IMR-90 (cell line): ENCODE measurements around the gene SS18L1. TPM values are rescaled to one million over a fixed set of nuclear protein-coding genes. Genes with fewer than 3 reads are reported as not detected.

Source experiments
- ATAC-seq: fragments of 200-7000 bp; cut with Tn5 transposase; 2 replicates; pipeline ENCODE4 v1.9.1; 2020; ENCODE audit warnings: low read depth, mild to moderate bottlenecking, moderate library complexity
- BruUV-seq: library from RNA; stranded (reverse); fragments of 400-500 nt; replicated peaks from 2 replicates; lab custom pipeline; 2021; lab: Mats Ljungman, UMichigan
- CTCF ChIA-PET: fragments of 300-600 bp; formaldehyde crosslinking; extraction: SDS; loops from one replicate; lab custom pipeline; 2021; ENCODE audit warnings: antibody characterized with exemption; lab: Yijun Ruan, JAX
- POLR2A ChIA-PET: fragments of 300-600 bp; sonication (Branson Sonifier 250); formaldehyde crosslinking; loops from one replicate; lab custom pipeline; 2022; ENCODE audit warnings: antibody characterized with exemption; ENCODE audit not compliant: unreplicated experiment; lab: Charles Lee
- DNase-seq: peaks from one replicate; pipeline ENCODE4 v3.0.0; 2013
- H2AFZ ChIP-seq: replicated peaks from 2 replicates; pipeline ENCODE3; 2013; ENCODE audit warnings: low read length, mild to moderate bottlenecking; ENCODE audit not compliant: poor library complexity
- H2AK5ac ChIP-seq: 2 replicates; pipeline ENCODE4 v1.6.1; 2013; ENCODE audit warnings: low read depth, low read length, inconsistent platforms
- H2AK9ac ChIP-seq: replicated peaks from 2 replicates; pipeline ENCODE3; 2013; ENCODE audit warnings: mild to moderate bottlenecking, low read depth, low read length, moderate library complexity; ENCODE audit not compliant: poor library complexity
- H2BK120ac ChIP-seq: 2 replicates; pipeline ENCODE4 v1.6.1; 2013; ENCODE audit warnings: low read depth, low read length, inconsistent platforms
- H2BK15ac ChIP-seq: 3 replicates; pipeline ENCODE4 v1.6.1; 2013; ENCODE audit warnings: low read depth, low read length, inconsistent platforms
- H2BK20ac ChIP-seq: 2 replicates; pipeline ENCODE4 v1.6.1; 2013; ENCODE audit warnings: low read depth, mild to moderate bottlenecking, inconsistent platforms, low read length, moderate library complexity
- H2BK5ac ChIP-seq: 2 replicates; pipeline ENCODE4 v1.6.1; 2013; ENCODE audit warnings: mild to moderate bottlenecking, low read depth, low read length, inconsistent platforms; ENCODE audit not compliant: poor library complexity, severe bottlenecking
- H3K14ac ChIP-seq: replicated peaks from 2 replicates; pipeline ENCODE4 v1.6.1; 2013; ENCODE audit warnings: low read depth, low read length, inconsistent platforms
- H3K18ac ChIP-seq: 2 replicates; pipeline ENCODE4 v1.6.1; 2013; ENCODE audit warnings: low read depth, low read length, control low read depth
- H3K23ac ChIP-seq: 2 replicates; pipeline ENCODE4 v1.6.1; 2013; ENCODE audit warnings: low read depth, low read length, inconsistent platforms
- H3K27ac ChIP-seq: 2 replicates; pipeline ENCODE4 v1.5.1; 2013; ENCODE audit warnings: mild to moderate bottlenecking, control low read depth, low read length; ENCODE audit not compliant: insufficient read depth
- H3K27me3 ChIP-seq: 2 replicates; pipeline ENCODE4 v1.6.1; 2013; ENCODE audit warnings: low read length; ENCODE audit not compliant: control insufficient read depth, insufficient read depth
- H3K36me3 ChIP-seq: 2 replicates; pipeline ENCODE4 v1.6.1; 2013; ENCODE audit warnings: low read length, mixed read lengths; ENCODE audit not compliant: control insufficient read depth, insufficient read depth
- H3K4ac ChIP-seq: 2 replicates; pipeline ENCODE4 v1.6.1; 2013; ENCODE audit warnings: low read depth, low read length, inconsistent platforms
- H3K4me1 ChIP-seq: 2 replicates; pipeline ENCODE4 v1.6.1; 2013; ENCODE audit warnings: low read length, mixed read lengths; ENCODE audit not compliant: control insufficient read depth, insufficient read depth
- H3K4me2 ChIP-seq: 2 replicates; pipeline ENCODE4 v1.6.1; 2013; ENCODE audit warnings: low read depth, mild to moderate bottlenecking, control low read depth, low read length, moderate library complexity
- H3K4me3 ChIP-seq: 2 replicates; pipeline ENCODE4 v1.5.1; 2013; ENCODE audit warnings: low read depth, mild to moderate bottlenecking, control low read depth, low read length, moderate library complexity; ENCODE audit not compliant: insufficient read depth
- H3K56ac ChIP-seq: 2 replicates; pipeline ENCODE4 v1.6.1; 2013; ENCODE audit warnings: low read length, inconsistent platforms; ENCODE audit not compliant: insufficient read depth; ENCODE audit errors: extremely low read depth
- H3K79me1 ChIP-seq, 2 experiments: 2 replicates each; pipeline ENCODE4 v1.6.1; 2013; ENCODE audit warnings: low read length in 2 of 2, inconsistent platforms in 1 of 2, low read depth in 1 of 2
- H3K9ac ChIP-seq: 2 replicates; pipeline ENCODE4 v1.6.1; 2013; ENCODE audit warnings: low read depth, low read length, control low read depth
- H3K9me1 ChIP-seq: 2 replicates; pipeline ENCODE4 v1.6.1; 2013; ENCODE audit warnings: low read length, inconsistent platforms; ENCODE audit not compliant: insufficient read depth
- H3K9me3 ChIP-seq: 2 replicates; pipeline ENCODE4 v1.6.1; 2013; ENCODE audit warnings: low read length; ENCODE audit not compliant: control insufficient read depth, insufficient read depth
- H4K20me1 ChIP-seq: 2 replicates; pipeline ENCODE4 v1.6.1; 2013; ENCODE audit warnings: low read length, inconsistent platforms; ENCODE audit not compliant: insufficient read depth
- H4K5ac ChIP-seq: 2 replicates; pipeline ENCODE4 v1.6.1; 2013; ENCODE audit warnings: mild to moderate bottlenecking, low read depth, low read length, control low read depth
- H4K8ac ChIP-seq, 2 experiments: 2 replicates each; pipeline ENCODE4 v1.6.1; 2013; ENCODE audit warnings: low read depth in 2 of 2, low read length in 2 of 2, control low read depth in 1 of 2, inconsistent platforms in 1 of 2
- H4K91ac ChIP-seq: 2 replicates; pipeline ENCODE4 v1.6.1; 2013; ENCODE audit warnings: low read depth, low read length, inconsistent platforms; ENCODE audit not compliant: insufficient read depth
- BHLHE40 ChIP-seq: fragments of 150-350 bp; IDR thresholded peaks from 2 replicates; pipeline ENCODE4 v1.6.1; 2016; ENCODE audit warnings: mild to moderate bottlenecking, low read depth, low read length
- CEBPB ChIP-seq: IDR thresholded peaks from 2 replicates; pipeline ENCODE4 v1.6.1; 2012; ENCODE audit warnings: low read depth, low read length, improper control_type of control experiment
- CHD1 ChIP-seq: IDR thresholded peaks from 2 replicates; pipeline ENCODE4 v1.6.1; 2012; ENCODE audit warnings: low read depth, low read length, improper control_type of control experiment
- ELK1 ChIP-seq: fragments of 150-350 bp; IDR thresholded peaks from 2 replicates; pipeline ENCODE4 v1.6.1; 2016; ENCODE audit warnings: low read depth, mild to moderate bottlenecking, low read length, moderate library complexity, borderline replicate concordance
- MAZ ChIP-seq: IDR thresholded peaks from 2 replicates; pipeline ENCODE4 v1.6.1; 2012; ENCODE audit warnings: low read depth, mild to moderate bottlenecking, low read length, improper control_type of control experiment, moderate library complexity, borderline replicate concordance
- NFE2L2 ChIP-seq: fragments of 150-350 bp; IDR thresholded peaks from 2 replicates; pipeline ENCODE4 v1.6.1; 2016; ENCODE audit warnings: low read depth, mild to moderate bottlenecking, low read length
- POLR2A ChIP-seq: IDR thresholded peaks from 2 replicates; pipeline ENCODE4 v1.6.1; 2012; ENCODE audit warnings: mild to moderate bottlenecking, low read depth, low read length
- RFX5 ChIP-seq: IDR thresholded peaks from 2 replicates; pipeline ENCODE4 v1.8.0; 2012; ENCODE audit warnings: low read depth, mild to moderate bottlenecking, low read length, moderate library complexity
- SMC3 ChIP-seq: fragments of 150-350 bp; IDR thresholded peaks from 2 replicates; pipeline ENCODE4 v1.6.1; 2016; ENCODE audit warnings: low read depth, mild to moderate bottlenecking, antibody characterized with exemption, low read length, moderate library complexity
- WGBS, 2 experiments: methylation state at CpG; one replicate each; pipeline versions ENCODE4 v1.1.5 to v1.1.7; 2013; ENCODE audit warnings: missing lambda C conversion rate in 2 of 2; ENCODE audit not compliant: insufficient read length in 1 of 2; ENCODE audit errors: extremely low coverage in 2 of 2; 5-methylcytosine and 5-hydroxymethylcytosine counted together
- dilution Hi-C: fragments of 300-500 bp; cut with HindIII; formaldehyde crosslinking; loops from one replicate; pipeline ENCODE4 v1.14.3; 2018; ENCODE audit warnings: low sequenced_read_pairs; ENCODE audit not compliant: unreplicated experiment
- in situ Hi-C: fragments of 300-500 bp; cut with MboI; formaldehyde crosslinking; loops from 3 replicates; pipeline ENCODE4 v1.14.3; 2019; ENCODE audit warnings: low sequenced_read_pairs, inconsistent platforms, mixed read lengths
- intact Hi-C: fragments of 100-400 bp; cut with micrococcal nuclease; formaldehyde crosslinking; loops from 2 replicates; pipeline ENCODE4 v1.10.0; 2022
- polyA plus RNA-seq, 3 experiments: library from polyadenylated mRNA; depleted of rRNA; stranded (reverse); fragments of >200 nt; gene quantifications; 2 replicates each; pipeline ENCODE4 v1.2.3, GENCODE V29; 2012; ENCODE audit warnings: low replicate concordance in 1 of 3
- total RNA-seq: library from RNA; depleted of rRNA; stranded (reverse); fragments of >200 nt; gene quantifications from 2 replicates; pipeline ENCODE4 v1.2.3, GENCODE V29; 2012

Gene SS18L1
- total and polyA plus RNA-seq, 2 of the 4 experiments (the other 2 are of a cell fraction), result 8.1 to 12.2 TPM

DNA sequence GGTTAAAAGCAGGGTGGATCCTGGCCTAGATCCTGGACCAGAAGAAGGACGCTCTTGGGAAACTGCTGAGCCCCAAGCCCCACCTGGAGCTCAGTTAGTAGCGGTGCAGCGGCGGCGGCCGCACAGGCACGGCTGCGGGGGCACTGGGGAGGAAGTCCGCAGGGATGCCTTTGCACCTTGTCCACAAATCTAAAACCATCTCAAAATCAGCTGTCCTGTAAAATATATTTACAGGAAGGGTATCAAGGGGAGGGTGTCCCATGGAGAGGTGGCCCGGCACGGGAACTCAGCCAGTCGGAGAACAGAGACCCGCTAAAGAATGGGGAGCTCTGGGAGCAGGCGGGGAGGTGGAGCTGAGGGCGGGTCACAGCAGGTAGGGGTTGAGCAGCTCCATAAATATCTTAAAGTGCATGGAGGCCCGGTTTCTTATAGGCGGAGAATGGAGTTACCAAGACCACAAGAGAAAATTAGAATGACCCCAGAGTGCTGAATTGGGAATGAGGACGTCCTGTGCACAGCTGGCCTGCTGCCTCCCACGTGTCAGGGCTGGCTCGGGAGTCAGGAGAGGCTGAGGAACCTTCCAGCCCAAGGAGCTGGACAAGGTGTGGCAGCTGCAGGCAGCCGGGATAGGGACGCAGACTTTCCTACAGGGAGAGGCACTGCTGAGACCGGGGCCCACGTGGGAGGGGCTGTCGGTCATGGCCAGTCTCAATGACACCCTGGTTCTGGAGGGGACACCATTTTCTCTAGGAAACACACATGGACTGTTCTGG is 47.3 kb downstream of the SS18L1 start:
- Histone ChIP-seq H3K4me2 (no peak overlapping the region), H3K56ac (no peak overlapping the region), H3K27me3 (no peaks in the 10 kb centered on the region), H3K4ac (no peak overlapping the region), H3K79me1 (peaks cover 15 to 63% of the 10 kb centered on the region in 2 experiments), H3K36me3 (peaks cover 21% of the 10 kb centered on the region), H2AK5ac (no peak overlapping the region), H3K4me3 (no peak overlapping the region), H2BK120ac (no peak overlapping the region), H4K20me1 (peaks cover 25% of the 10 kb centered on the region; the same call in 1 of the 2 replicates), H3K9me1 (peaks cover 2% of the 10 kb centered on the region; the same call in 1 of the 2 replicates), H2BK20ac (no peak overlapping the region), H3K27ac (no peak overlapping the region), H4K8ac (no peak overlapping the region), H3K23ac (no peak overlapping the region), H3K4me1 (peaks cover 3% of the 10 kb centered on the region), H2AFZ (no peak overlapping the region), H2AK9ac (no peak overlapping the region), H2BK15ac (no peak overlapping the region), H3K9me3 (no peaks in the 10 kb centered on the region), H4K91ac (no peak overlapping the region), H4K5ac (no peak overlapping the region), H3K9ac (no peak overlapping the region), H3K14ac (no peak overlapping the region), H2BK5ac (no peak overlapping the region), H3K18ac (no peak overlapping the region)
- DNase-seq, result no peak
- CTCF ChIA-PET, result no interaction called here
- ATAC-seq, result no peak
- POLR2A ChIA-PET, result no interaction called here
- dilution Hi-C loops, result no loop called here
- TF ChIP-seq NFE2L2 (no peak), SMC3 (no peak), RFX5 (no peak), CEBPB (no peak), MAZ (no peak), ELK1 (no peak), CHD1 (no peak), POLR2A (no peak), BHLHE40 (no peak)
- in situ Hi-C loops, result no loop called here
- BruUV-seq, result no TSS peak
- intact Hi-C loops, result no loop called here
- 69% methylated on average over 8 of the region's 25 CpGs; no CpG with 5 or more reads in 1 of the 2 experiments for WGBS, 2 experiments
